Heart left ventricle (tissue), 16 donors: ENCODE measurements around the gene GNB3. TPM values are rescaled to one million over a fixed set of nuclear protein-coding genes. Genes with fewer than 3 reads are reported as not detected.
A peak's percentile ranks its signal among the peaks of the same experiment; 100 is the strongest.

Source experiments
- ATAC-seq, 4 donors: fragments of 200-7000 bp; cut with Tn5 transposase; one replicate each; pipeline ENCODE4 v1.9.1; 2020 to 2022; ENCODE audit warnings: moderate library complexity in 4 of 4, mild to moderate bottlenecking in 3 of 4, moderate number of reproducible peaks in 1 of 4
- DNase-seq, 5 donors: peaks; one replicate each; pipeline ENCODE4 v3.0.0-alpha.2; 2020
- H3K27ac ChIP-seq, 12 donors: fragments of 200-600 bp; sonication (generic) in 4 of 12; one replicate each; pipeline versions ENCODE4 v1.5.0 to v1.8.0; 2016 to 2022; ENCODE audit warnings: mild to moderate bottlenecking in 2 of 12
- H3K27me3 ChIP-seq, 9 donors: fragments of 200-600 bp; sonication (generic) in 2 of 9; one replicate each; pipeline versions ENCODE4 v1.5.1 to v1.8.0; 2016 to 2022; ENCODE audit warnings: mild to moderate bottlenecking in 3 of 9
- H3K36me3 ChIP-seq, 9 donors: fragments of 200-600 bp; sonication (generic) in 2 of 9; one replicate each; pipeline versions ENCODE4 v1.5.0 to v1.8.0; 2018 to 2022; ENCODE audit warnings: mild to moderate bottlenecking in 2 of 9
- H3K4me1 ChIP-seq, 12 donors: fragments of 200-600 bp; sonication (generic) in 4 of 12; one replicate each; pipeline versions ENCODE4 v1.5.0 to v1.8.0; 2016 to 2022; ENCODE audit warnings: mild to moderate bottlenecking in 3 of 12
- H3K4me3 ChIP-seq, 12 donors: fragments of 200-600 bp; sonication (generic) in 4 of 12; one replicate each; pipeline versions ENCODE4 v1.5.0 to v1.8.0; 2017 to 2022; ENCODE audit warnings: mild to moderate bottlenecking in 9 of 12, moderate library complexity in 4 of 12
- H3K9me3 ChIP-seq, 12 donors: fragments of 200-600 bp; sonication (generic) in 4 of 12; one replicate each; pipeline versions ENCODE4 v1.5.0 to v1.8.0; 2016 to 2022; ENCODE audit warnings: mild to moderate bottlenecking in 1 of 12
- POLR2A ChIP-seq, 2 donors: fragments of 450-650 bp; IDR thresholded peaks; one replicate each; pipeline ENCODE4 v1.6.1; 2017; ENCODE audit warnings: antibody characterized with exemption in 2 of 2, mild to moderate bottlenecking in 2 of 2, moderate library complexity in 2 of 2
- WGBS, 4 donors: extraction: QIAGEN DNeasy Blood & Tissue Kit in 2 of 4; methylation state at CpG; one replicate each; pipeline versions ENCODE4 v1.1.5 to v1.1.7; 2013 to 2018; 5-methylcytosine and 5-hydroxymethylcytosine counted together
- intact Hi-C, 10 donors: fragments of 100-400 bp; cut with DNase I; formaldehyde crosslinking; loops; one replicate each; pipeline versions ENCODE4 v1.11.1 to v1.14.2; 2022
- polyA plus RNA-seq, 2 donors: library from polyadenylated mRNA; stranded (reverse); fragments of 200-250 nt; gene quantifications; one replicate each; pipeline ENCODE4 v1.2.3, GENCODE V29; 2013
- total RNA-seq, 9 donors: library from RNA; depleted of rRNA in 2 of 9; stranded (reverse); fragments of >200 nt in 2 of 9; fragmentation: NEBNext Ultra II Directional in 3 of 9; extraction: Animal tissue kit (Norgen Biotek cat#: 25700) in 3 of 9; gene quantifications; one replicate each; pipeline versions ENCODE4 v1.1.0 to v1.2.4, GENCODE V29; 2016 to 2023
- TF ChIP-seq, protein P1 (sequence below), 12 donors: fragments of 200-600 bp; sonication (generic) in 4 of 12; IDR thresholded peaks; one replicate each; pipeline versions ENCODE4 v1.5.0 to v1.8.0; 2018 to 2022; ENCODE audit warnings: antibody characterized with exemption in 12 of 12, mild to moderate bottlenecking in 5 of 12
- donor health status: ischemic (EF 13 %, LVEDD 7.1; RV severe dilation, severe dysfunction).
- donor health status: healthy with polysubstance abuse.
- donor health status: DM: no; HTN: yes; CAD: no.
- donor health status: DM: no; HTN: no; CAD: no.
- donor health status: ischemic (EF 25% LVEDD 6.9; RV normal size, moderate dysfunction).
- donor health status: ischemic (EF 25% LVEDD 5.7; RV mildly dilated, moderate dysfunction).
- donor health status: healthy.
- donor health status: DM: yes; HTN: yes; CAD: no.
- donor health status: ischemic (EF 35%, LVEDD 5.7; RV mildly dilated, moderate dysfunction).
- donor health status: nonischemic (EF 11% LVEDD 7.7; RV severe dilation, severe dysfunction).
- donor health status: DM: yes; HTN: yes; CAD: no.
- donor health status: PGD.
- donor health status: ischemic (EF 29% LVEDD 5.4; RV normal size, mild dysfunction).
- donor health status: nonischemic (EF 23%, LVEDD 6.1; RV moderate dilation, normal function).

The GNB3 gene
- total and polyA plus RNA-seq, 11 donors: 0.64 to 12.4 (median 6.2) TPM

DNA sequence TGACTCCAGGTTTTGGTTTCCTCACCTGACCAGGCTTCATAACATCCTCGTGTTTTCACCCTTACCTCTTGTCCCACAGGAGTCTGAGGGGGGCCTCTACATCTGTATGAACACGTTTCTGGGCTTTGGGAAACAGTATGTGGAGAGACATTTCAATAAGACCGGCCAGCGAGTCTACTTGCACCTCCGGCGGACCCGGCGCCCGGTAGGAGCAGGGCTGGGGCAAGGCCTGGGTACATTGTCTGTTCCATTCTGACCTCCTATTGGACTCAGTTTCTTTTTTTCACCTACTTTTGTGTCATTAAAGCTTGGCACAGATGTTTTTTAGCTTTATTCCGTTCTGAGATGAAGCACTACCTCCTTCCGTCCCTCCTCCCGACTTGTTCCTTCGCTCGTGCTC lies 14.6 kb downstream of the GNB3 start:
- H3K4me3 ChIP-seq: no peak overlapping the region
- no peak overlapping the region for H3K27ac ChIP-seq
- no peaks in the 10 kb centered on the region for H3K27me3 ChIP-seq
- H3K36me3 ChIP-seq: peaks cover 4 to 53% (median 50%) of the 10 kb centered on the region in 9 donors
- DNase-seq: no peak
- TF ChIP-seq, protein P1, sequence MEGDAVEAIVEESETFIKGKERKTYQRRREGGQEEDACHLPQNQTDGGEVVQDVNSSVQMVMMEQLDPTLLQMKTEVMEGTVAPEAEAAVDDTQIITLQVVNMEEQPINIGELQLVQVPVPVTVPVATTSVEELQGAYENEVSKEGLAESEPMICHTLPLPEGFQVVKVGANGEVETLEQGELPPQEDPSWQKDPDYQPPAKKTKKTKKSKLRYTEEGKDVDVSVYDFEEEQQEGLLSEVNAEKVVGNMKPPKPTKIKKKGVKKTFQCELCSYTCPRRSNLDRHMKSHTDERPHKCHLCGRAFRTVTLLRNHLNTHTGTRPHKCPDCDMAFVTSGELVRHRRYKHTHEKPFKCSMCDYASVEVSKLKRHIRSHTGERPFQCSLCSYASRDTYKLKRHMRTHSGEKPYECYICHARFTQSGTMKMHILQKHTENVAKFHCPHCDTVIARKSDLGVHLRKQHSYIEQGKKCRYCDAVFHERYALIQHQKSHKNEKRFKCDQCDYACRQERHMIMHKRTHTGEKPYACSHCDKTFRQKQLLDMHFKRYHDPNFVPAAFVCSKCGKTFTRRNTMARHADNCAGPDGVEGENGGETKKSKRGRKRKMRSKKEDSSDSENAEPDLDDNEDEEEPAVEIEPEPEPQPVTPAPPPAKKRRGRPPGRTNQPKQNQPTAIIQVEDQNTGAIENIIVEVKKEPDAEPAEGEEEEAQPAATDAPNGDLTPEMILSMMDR (IDR thresholded peaks at IDR 0.05): no peak
- TF ChIP-seq POLR2A (IDR thresholded peaks at IDR 0.05): no peak
- no peak for ATAC-seq
- no peaks in the 10 kb centered on the region for H3K9me3 ChIP-seq
- 90 to 94% (median 90%) methylated on average over 14 of the region's 14 CpGs for WGBS, 4 donors
- H3K4me1 ChIP-seq: peaks cover 0 to 22% (median 14%) of the 10 kb centered on the region in 12 donors
- intact Hi-C loops: no loop called here

DNA sequence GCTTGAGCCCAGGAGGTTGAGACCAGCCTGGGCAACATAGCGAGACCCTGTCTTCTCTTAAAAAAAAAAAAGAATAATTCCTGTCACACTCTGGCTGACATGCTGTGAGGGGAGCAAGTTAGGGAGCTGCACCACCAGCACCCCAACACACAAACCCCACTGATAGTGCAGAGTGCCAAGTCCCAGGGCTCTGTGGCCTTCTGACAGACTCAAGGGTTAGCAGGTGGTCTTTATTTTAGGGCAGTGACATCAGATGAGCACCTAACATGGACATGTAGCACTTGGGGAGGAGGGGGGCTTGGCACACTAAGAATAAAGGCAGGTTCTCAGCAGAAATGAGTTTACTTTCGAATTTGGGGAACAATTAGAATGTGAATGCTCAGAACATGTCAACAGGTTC lies 18.1 kb downstream of the GNB3 start:
- Histone ChIP-seq H3K36me3 (peaks cover 4 to 87% (median 85%) of the 10 kb centered on the region in 9 donors), H3K4me3 (no peak overlapping the region), H3K27me3 (no peaks in the 10 kb centered on the region), H3K27ac (no peak overlapping the region), H3K4me1 (peaks cover 0 to 6% (median 0%) of the 10 kb centered on the region in 12 donors), H3K9me3 (no peaks in the 10 kb centered on the region)
- TF ChIP-seq, protein P1 (IDR thresholded peaks at IDR 0.05): no peak
- no peak for TF ChIP-seq POLR2A (IDR thresholded peaks at IDR 0.05)
- 88 to 100% (median 95%) methylated on average over 2 of the region's 2 CpGs for WGBS, 4 donors
- DNase-seq (no peak), ATAC-seq (no peak)
- intact Hi-C loops: no loop called here

GRCh38 chr12:6860116-6860515 lies 19.4 kb downstream of the GNB3 start:
- no peak for ATAC-seq

DNA sequence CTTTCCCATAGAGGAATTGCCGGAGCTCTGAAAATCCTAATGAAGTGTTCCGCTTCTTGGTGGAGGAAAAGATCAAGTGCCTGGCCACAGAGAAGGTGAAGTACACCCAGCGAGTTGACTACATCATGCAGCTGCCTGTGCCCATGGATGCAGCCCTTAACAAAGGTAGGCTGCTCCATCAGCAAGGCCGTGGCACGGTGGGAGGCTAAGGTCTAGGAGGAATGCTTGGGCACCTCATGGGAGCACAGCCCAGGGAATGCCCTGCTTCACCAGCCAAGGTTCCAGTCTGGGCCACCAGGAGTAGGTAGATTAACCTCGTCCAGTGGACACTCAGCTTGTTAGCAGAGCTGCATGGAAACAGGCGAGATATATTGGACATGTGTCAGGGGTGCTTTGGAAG lies 20.2 kb downstream of the GNB3 start:
- WGBS, 4 donors: 93 to 97% (median 96%) methylated on average over 7 of the region's 7 CpGs
- Histone ChIP-seq H3K4me1 (no peaks in the 10 kb centered on the region), H3K4me3 (no peak overlapping the region), H3K9me3 (no peaks in the 10 kb centered on the region), H3K27ac (no peak overlapping the region), H3K27me3 (no peaks in the 10 kb centered on the region), H3K36me3 (peaks cover 4 to 100% (median 96%) of the 10 kb centered on the region in 9 donors)
- no peak for DNase-seq
- no peak for TF ChIP-seq POLR2A (IDR thresholded peaks at IDR 0.05)
- TF ChIP-seq, protein P1 (IDR thresholded peaks at IDR 0.05): no peak
- no peak for ATAC-seq
- intact Hi-C loops: loop anchor here in 1 of 10 donors (10.0 kb wide), 1 partner anchor 104 kb away; no protein-coding TSS in a partner anchor

More at GRCh38 chr12:6860116-6860515, 19.4 kb downstream of the GNB3 start:
- Histone ChIP-seq H3K4me1 (no peaks in the 10 kb centered on the region), H3K27ac (no peak overlapping the region), H3K36me3 (peaks cover 4 to 100% (median 95%) of the 10 kb centered on the region in 9 donors), H3K4me3 (no peak overlapping the region), H3K27me3 (no peaks in the 10 kb centered on the region), H3K9me3 (no peaks in the 10 kb centered on the region)
- WGBS, 4 donors: 93 to 97% (median 97%) methylated on average over 8 to 9 of the region's 9 CpGs
- peak in 1 of 5 donors; percentile 10 for DNase-seq
- no peak for TF ChIP-seq POLR2A (IDR thresholded peaks at IDR 0.05)
- TF ChIP-seq, protein P1 (IDR thresholded peaks at IDR 0.05): no peak
- intact Hi-C loops: loop anchor here in 1 of 10 donors (10.0 kb wide), 1 partner anchor 105 kb away; no protein-coding TSS in a partner anchor
